PFSK-1 (cell line): Measurements from ENCODE around the gene RIIAD1.

Source experiments
- FOXP2 ChIP-seq: optimal IDR thresholded peaks from 2 replicates; pipeline ENCODE3; 2011; ENCODE audit warnings: borderline replicate concordance, control low read depth, inconsistent platforms; ENCODE audit not compliant: insufficient read depth; ENCODE audit errors: extremely low read length, extremely low read depth
- POLR2AphosphoS5 ChIP-seq: IDR thresholded peaks from 2 replicates; pipeline ENCODE4 v1.6.1; 2012; ENCODE audit warnings: low read depth, mild to moderate bottlenecking, control low read depth, low read length, moderate library complexity
- SIN3A ChIP-seq: IDR thresholded peaks from 2 replicates; pipeline ENCODE4 v1.6.1; 2012; ENCODE audit warnings: mild to moderate bottlenecking, low read length, moderate library complexity, borderline replicate concordance; ENCODE audit not compliant: insufficient read depth
- TAF1 ChIP-seq: IDR thresholded peaks from 2 replicates; pipeline ENCODE4 v1.6.1; 2012; ENCODE audit warnings: low read length, control low read depth, borderline replicate concordance; ENCODE audit not compliant: insufficient read depth
- TF ChIP-seq, protein P1 (sequence below), 2 experiments: IDR thresholded peaks; 2 replicates each; pipeline versions ENCODE4 v1.6.1 to v1.8.0; 2011 to 2012; ENCODE audit warnings: low read depth in 2 of 2, low read length in 2 of 2, control low read depth in 1 of 2, inconsistent platforms in 1 of 2, mild to moderate bottlenecking in 1 of 2, moderate library complexity in 1 of 2; ENCODE audit not compliant: insufficient read depth in 1 of 2

The RIIAD1 gene

GRCh38 chr1:151721788-151722510, 627 bp downstream of the RIIAD1 start:
- no peak for TF ChIP-seq SIN3A
- no peak for TF ChIP-seq POLR2AphosphoS5
- TF ChIP-seq, protein P1, sequence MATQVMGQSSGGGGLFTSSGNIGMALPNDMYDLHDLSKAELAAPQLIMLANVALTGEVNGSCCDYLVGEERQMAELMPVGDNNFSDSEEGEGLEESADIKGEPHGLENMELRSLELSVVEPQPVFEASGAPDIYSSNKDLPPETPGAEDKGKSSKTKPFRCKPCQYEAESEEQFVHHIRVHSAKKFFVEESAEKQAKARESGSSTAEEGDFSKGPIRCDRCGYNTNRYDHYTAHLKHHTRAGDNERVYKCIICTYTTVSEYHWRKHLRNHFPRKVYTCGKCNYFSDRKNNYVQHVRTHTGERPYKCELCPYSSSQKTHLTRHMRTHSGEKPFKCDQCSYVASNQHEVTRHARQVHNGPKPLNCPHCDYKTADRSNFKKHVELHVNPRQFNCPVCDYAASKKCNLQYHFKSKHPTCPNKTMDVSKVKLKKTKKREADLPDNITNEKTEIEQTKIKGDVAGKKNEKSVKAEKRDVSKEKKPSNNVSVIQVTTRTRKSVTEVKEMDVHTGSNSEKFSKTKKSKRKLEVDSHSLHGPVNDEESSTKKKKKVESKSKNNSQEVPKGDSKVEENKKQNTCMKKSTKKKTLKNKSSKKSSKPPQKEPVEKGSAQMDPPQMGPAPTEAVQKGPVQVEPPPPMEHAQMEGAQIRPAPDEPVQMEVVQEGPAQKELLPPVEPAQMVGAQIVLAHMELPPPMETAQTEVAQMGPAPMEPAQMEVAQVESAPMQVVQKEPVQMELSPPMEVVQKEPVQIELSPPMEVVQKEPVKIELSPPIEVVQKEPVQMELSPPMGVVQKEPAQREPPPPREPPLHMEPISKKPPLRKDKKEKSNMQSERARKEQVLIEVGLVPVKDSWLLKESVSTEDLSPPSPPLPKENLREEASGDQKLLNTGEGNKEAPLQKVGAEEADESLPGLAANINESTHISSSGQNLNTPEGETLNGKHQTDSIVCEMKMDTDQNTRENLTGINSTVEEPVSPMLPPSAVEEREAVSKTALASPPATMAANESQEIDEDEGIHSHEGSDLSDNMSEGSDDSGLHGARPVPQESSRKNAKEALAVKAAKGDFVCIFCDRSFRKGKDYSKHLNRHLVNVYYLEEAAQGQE (IDR thresholded peaks at IDR 0.05; ENCODE audit: insufficient read depth in 1 of 2, low read depth in 2 of 2, low read length in 2 of 2): no peak
- TF ChIP-seq TAF1: no peak
- no peak for TF ChIP-seq FOXP2

- TF ChIP-seq FOXP2: no peak
- no peak for TF ChIP-seq TAF1
- no peak for TF ChIP-seq POLR2AphosphoS5
- no peak for TF ChIP-seq SIN3A
- TF ChIP-seq, protein P1 (IDR thresholded peaks at IDR 0.05; ENCODE audit: insufficient read depth in 1 of 2, low read depth in 2 of 2, low read length in 2 of 2): no peak
These were observed 2.5 kb downstream of the RIIAD1 start for GRCh38 chr1:151723726-151724370.

GRCh38 chr1:151728151-151729054, 7.1 kb downstream of the RIIAD1 start:
- TF ChIP-seq, protein P1 (IDR thresholded peaks at IDR 0.05; ENCODE audit: insufficient read depth in 1 of 2, low read depth in 2 of 2, low read length in 2 of 2): no peak
- TF ChIP-seq SIN3A: no peak
- TF ChIP-seq POLR2AphosphoS5: no peak
- TF ChIP-seq FOXP2: no peak
- TF ChIP-seq TAF1: no peak

DNA sequence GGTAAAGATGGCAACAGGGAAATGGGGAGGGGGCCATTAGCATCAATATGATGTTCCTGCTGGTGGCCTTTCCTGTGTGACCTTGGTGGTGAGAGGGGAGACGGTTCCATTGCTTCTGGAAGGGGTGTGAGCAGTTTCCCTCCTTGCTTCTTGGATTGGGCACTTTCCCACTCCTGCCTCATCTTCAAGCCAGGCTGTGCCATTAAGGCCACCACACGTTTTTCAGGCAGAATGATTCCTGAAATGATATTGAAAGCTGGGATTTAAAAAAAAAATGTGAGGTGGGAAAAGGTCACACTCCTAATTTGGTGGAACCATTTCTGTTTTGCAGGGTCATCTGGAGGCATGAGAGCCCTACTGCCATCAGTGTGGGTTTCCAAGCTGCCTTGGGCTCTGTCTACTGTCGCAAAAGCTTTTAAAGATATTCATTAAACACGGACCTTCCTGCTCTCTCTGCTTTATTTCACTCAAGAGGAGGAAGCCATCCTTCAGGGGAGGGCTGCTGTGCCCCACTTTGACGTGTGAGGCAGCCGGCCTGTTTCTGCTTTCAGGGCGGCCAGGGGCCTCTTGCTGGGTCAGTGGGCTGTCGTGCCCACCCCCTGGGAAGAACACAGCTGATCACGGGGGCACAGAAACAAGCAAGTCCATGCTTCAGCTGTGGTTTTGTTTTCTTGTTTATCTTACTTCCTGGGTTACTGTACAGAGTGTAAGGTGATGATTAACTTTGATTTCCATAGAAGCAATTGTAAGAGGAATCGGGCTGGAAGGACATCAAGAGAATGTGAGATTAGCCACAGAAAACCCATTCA, 8.0 kb downstream of the RIIAD1 start:
- TF ChIP-seq FOXP2 (no peak), SIN3A (no peak), POLR2AphosphoS5 (no peak), TAF1 (no peak)
- TF ChIP-seq, protein P1 (IDR thresholded peaks at IDR 0.05; ENCODE audit: insufficient read depth in 1 of 2, low read depth in 2 of 2, low read length in 2 of 2): no peak
